Peyer's patch (tissue), 4 donors: ENCODE measurements around the gene FZR1. TPM values are rescaled to one million over a fixed set of nuclear protein-coding genes. Genes with fewer than 3 reads are reported as not detected.

Experiments
- DNase-seq, 3 donors: peaks; one replicate each; pipeline ENCODE4 v3.0.0-alpha.2; 2017 to 2019
- H3K27ac ChIP-seq, 4 donors: fragments of 200-600 bp; sonication (generic); one replicate each; pipeline ENCODE4 v1.5.1; 2016 to 2019
- H3K27me3 ChIP-seq, 2 donors: fragments of 200-600 bp; sonication (generic); one replicate each; pipeline ENCODE4 v1.5.1; 2019
- H3K36me3 ChIP-seq, 3 donors: fragments of 200-600 bp; sonication (generic); one replicate each; pipeline ENCODE4 v1.5.1; 2016 to 2019
- H3K4me1 ChIP-seq, 4 donors: fragments of 200-600 bp; sonication (generic); one replicate each; pipeline ENCODE4 v1.5.1; 2016 to 2019
- H3K4me3 ChIP-seq, 4 donors: fragments of 200-600 bp; sonication (generic); 1 replicate in 3 of 4; 2 replicates in 1 of 4; pipeline ENCODE4 v1.5.1; 2016 to 2019; ENCODE audit warnings: mild to moderate bottlenecking in 1 of 4
- H3K9me3 ChIP-seq, 4 donors: fragments of 200-600 bp; sonication (generic); one replicate each; pipeline ENCODE4 v1.5.1; 2016 to 2019; ENCODE audit warnings: mild to moderate bottlenecking in 1 of 4
- POLR2A ChIP-seq, 2 donors: fragments of 450-650 bp; IDR thresholded peaks; one replicate each; pipeline ENCODE4 v1.5.1; 2017; ENCODE audit warnings: antibody characterized with exemption in 2 of 2, mild to moderate bottlenecking in 2 of 2, moderate library complexity in 2 of 2
- total RNA-seq, 4 donors: library from RNA; depleted of rRNA; stranded (reverse); fragments of >200 nt; gene quantifications; one replicate each; pipeline ENCODE4 v1.1.0, GENCODE V29; 2016
- TF ChIP-seq, protein P1 (sequence below), 6 experiments: fragments of 450-650 bp in 4 of 6; fragments of 200-600 bp in 2 of 6; sonication (generic) in 1 of 6; IDR thresholded peaks; one replicate each; pipeline ENCODE4 v1.5.1; 2017 to 2019; ENCODE audit warnings: antibody characterized with exemption in 6 of 6, mild to moderate bottlenecking in 3 of 6, moderate library complexity in 1 of 6

FZR1 gene
- total RNA-seq, 4 donors from 2014 or later: 24.8 to 75.1 (median 38.7) TPM

DNA sequence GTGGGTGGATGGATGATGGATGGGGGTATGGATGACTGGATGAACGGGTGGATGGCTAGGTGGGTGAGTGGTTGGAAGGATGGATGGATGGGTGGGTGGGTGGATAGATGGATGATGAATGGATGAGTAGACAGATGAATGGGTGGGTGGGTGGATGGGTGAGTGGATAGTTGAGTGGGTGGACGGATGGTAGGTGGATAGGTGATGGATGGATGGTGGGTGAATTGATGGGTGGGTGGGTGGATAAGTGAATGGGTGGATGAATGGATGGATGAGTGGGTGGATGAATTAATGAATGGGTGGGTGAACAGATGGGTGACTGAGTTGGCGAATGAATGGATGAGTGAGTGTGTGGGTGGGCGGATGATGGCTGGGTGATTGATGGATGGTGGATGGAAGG, 30.7 kb upstream of the FZR1 start:
- no peak overlapping the region for H3K4me3 ChIP-seq
- H3K27me3 ChIP-seq: no peaks in the 10 kb centered on the region
- no peak for TF ChIP-seq POLR2A (IDR thresholded peaks at IDR 0.05)
- TF ChIP-seq, protein P1, sequence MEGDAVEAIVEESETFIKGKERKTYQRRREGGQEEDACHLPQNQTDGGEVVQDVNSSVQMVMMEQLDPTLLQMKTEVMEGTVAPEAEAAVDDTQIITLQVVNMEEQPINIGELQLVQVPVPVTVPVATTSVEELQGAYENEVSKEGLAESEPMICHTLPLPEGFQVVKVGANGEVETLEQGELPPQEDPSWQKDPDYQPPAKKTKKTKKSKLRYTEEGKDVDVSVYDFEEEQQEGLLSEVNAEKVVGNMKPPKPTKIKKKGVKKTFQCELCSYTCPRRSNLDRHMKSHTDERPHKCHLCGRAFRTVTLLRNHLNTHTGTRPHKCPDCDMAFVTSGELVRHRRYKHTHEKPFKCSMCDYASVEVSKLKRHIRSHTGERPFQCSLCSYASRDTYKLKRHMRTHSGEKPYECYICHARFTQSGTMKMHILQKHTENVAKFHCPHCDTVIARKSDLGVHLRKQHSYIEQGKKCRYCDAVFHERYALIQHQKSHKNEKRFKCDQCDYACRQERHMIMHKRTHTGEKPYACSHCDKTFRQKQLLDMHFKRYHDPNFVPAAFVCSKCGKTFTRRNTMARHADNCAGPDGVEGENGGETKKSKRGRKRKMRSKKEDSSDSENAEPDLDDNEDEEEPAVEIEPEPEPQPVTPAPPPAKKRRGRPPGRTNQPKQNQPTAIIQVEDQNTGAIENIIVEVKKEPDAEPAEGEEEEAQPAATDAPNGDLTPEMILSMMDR (IDR thresholded peaks at IDR 0.05): no peak
- H3K36me3 ChIP-seq: peaks cover 0 to 19% (median 0%) of the 10 kb centered on the region in 3 donors
- DNase-seq: no peak
- peak overlapping the region in 1 of 4 donors; percentile 5 for H3K27ac ChIP-seq
- H3K4me1 ChIP-seq: peaks cover 0 to 34% (median 0%) of the 10 kb centered on the region in 4 donors
- no peaks in the 10 kb centered on the region for H3K9me3 ChIP-seq

- H3K36me3 ChIP-seq: peaks cover 0 to 19% (median 0%) of the 10 kb centered on the region in 3 donors
- no peaks in the 10 kb centered on the region for H3K9me3 ChIP-seq
- peaks cover 0 to 3% of the 10 kb centered on the region in 2 donors for H3K27me3 ChIP-seq
- TF ChIP-seq POLR2A (IDR thresholded peaks at IDR 0.05): no peak
- TF ChIP-seq, protein P1 (IDR thresholded peaks at IDR 0.05): no peak
- peaks cover 0 to 46% (median 0%) of the 10 kb centered on the region in 4 donors for H3K4me1 ChIP-seq
- no peak overlapping the region for H3K27ac ChIP-seq
- no peak for DNase-seq
- no peak overlapping the region for H3K4me3 ChIP-seq
Observed at GRCh38 chr19:3476830-3477229, 29.3 kb upstream of the FZR1 start.

DNA sequence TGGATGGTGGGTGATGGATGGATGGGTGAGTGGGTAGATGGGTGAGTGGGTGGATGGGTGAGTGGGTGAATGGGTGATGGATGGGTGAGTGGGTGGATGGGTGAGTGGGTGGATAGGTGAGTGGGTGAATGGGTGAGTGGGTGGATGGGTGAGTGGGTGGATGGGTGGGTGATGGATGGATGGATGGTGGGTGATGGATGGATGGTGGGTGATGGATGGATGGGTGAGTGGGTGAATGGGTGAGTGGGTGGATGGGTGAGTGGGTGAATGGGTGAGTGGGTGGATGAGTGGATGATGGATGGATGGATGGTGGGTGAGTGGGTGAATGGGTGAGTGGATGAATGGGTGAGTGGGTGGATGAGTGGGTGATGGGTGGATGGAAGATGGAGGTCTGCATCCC, 28.6 kb upstream of the FZR1 start:
- no peak for TF ChIP-seq POLR2A (IDR thresholded peaks at IDR 0.05)
- TF ChIP-seq, protein P1 (IDR thresholded peaks at IDR 0.05): no peak
- no peak overlapping the region for H3K27ac ChIP-seq
- no peaks in the 10 kb centered on the region for H3K9me3 ChIP-seq
- H3K36me3 ChIP-seq: peaks cover 0 to 19% (median 0%) of the 10 kb centered on the region in 3 donors
- DNase-seq: no peak
- H3K27me3 ChIP-seq: peaks cover 0 to 3% of the 10 kb centered on the region in 2 donors
- peaks cover 0 to 45% (median 0%) of the 10 kb centered on the region in 4 donors for H3K4me1 ChIP-seq
- H3K4me3 ChIP-seq: no peak overlapping the region

DNA sequence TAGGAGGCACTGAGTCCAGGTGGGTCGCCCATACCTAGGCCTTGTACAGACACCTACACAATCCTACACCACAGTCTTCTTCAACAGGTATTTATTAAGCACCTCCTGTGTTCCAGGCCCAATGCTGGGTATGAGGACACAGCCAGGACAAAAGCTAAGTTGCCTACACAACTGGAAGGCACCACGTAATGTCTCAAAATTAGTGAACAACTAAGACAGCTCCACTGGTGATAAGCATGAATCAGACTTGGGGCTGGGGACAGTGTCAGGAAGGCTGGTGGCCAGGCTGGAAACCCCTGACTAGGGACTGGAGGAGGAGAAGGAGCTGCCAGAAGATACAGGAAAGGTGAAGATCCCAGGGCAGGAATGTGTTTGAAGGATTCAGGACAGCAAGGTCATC, 28.2 kb upstream of the FZR1 start:
- Histone ChIP-seq H3K4me3 (no peak overlapping the region), H3K27me3 (peaks cover 0 to 3% of the 10 kb centered on the region in 2 donors), H3K9me3 (no peaks in the 10 kb centered on the region), H3K27ac (peak overlapping the region in 1 of 4 donors; percentile 13), H3K4me1 (peaks cover 0 to 45% (median 0%) of the 10 kb centered on the region in 4 donors), H3K36me3 (peaks cover 0 to 19% (median 0%) of the 10 kb centered on the region in 3 donors)
- TF ChIP-seq, protein P1 (IDR thresholded peaks at IDR 0.05): no peak
- TF ChIP-seq POLR2A (IDR thresholded peaks at IDR 0.05): no peak
- DNase-seq: no peak

- peaks cover 0 to 39% (median 0%) of the 10 kb centered on the region in 4 donors for H3K4me1 ChIP-seq
- DNase-seq: no peak
Observed at GRCh38 chr19:3478409-3479176, 27.5 kb upstream of the FZR1 start.

More at GRCh38 chr19:3478409-3479176, 27.5 kb upstream of the FZR1 start:
- TF ChIP-seq, protein P1 (IDR thresholded peaks at IDR 0.05): no peak
- TF ChIP-seq POLR2A (IDR thresholded peaks at IDR 0.05): no peak
- H3K4me3 ChIP-seq: peak overlapping the region in 2 of 4 donors; percentile 21 to 56
- H3K27me3 ChIP-seq: peaks cover 0 to 3% of the 10 kb centered on the region in 2 donors
- peaks cover 0 to 19% (median 0%) of the 10 kb centered on the region in 3 donors for H3K36me3 ChIP-seq
- no peaks in the 10 kb centered on the region for H3K9me3 ChIP-seq
- H3K27ac ChIP-seq: peak overlapping the region in 1 of 4 donors; percentile 13
